ENCODE data around the gene TAF6L. TPM values are rescaled to one million over a fixed set of nuclear protein-coding genes. Genes with fewer than 3 reads are reported as not detected.

Gene TAF6L
- total and polyA plus RNA-seq, 2 of the 8 experiments (the other 6 are each of a cell fraction or from before 2014, with no cell fraction given), result 24.8 to 31.9 TPM

- H3K14ac ChIP-seq (ENCODE audit: insufficient read length), result no peak overlapping the region
- H3K56ac ChIP-seq (replicated peaks; ENCODE audit: insufficient read length, low read depth, low read length), result no peak overlapping the region
- no peak overlapping the region for H2BK15ac ChIP-seq (ENCODE audit: low read length)
- H3K9me3 ChIP-seq (ENCODE audit: insufficient read depth in 2 of 2, low read depth in 1 of 2, low read length in 1 of 2), result no peaks in the 10 kb centered on the region
- H3K79me1 ChIP-seq (ENCODE audit: low read depth, low read length), result peaks cover 16% of the 10 kb centered on the region
- CTCF ChIA-PET (ENCODE audit: partially characterized antibody), result interaction anchor here (0.6 to 5.4 kb wide), 10 partner anchors 10 to 80 kb away, joined by 3 to 48 read pairs (median 4); partner anchors contain the start of genes TAF6L, TEX54, TMEM179B and TTC9C
- H2AFZ ChIP-seq (ENCODE audit: low read length), result no peak overlapping the region
- no peak overlapping the region for H4K8ac ChIP-seq (ENCODE audit: extremely low read depth, insufficient read depth, low read length)
- H3K27ac ChIP-seq (ENCODE audit: low read depth, low read length), result no peak overlapping the region
- H3K23me2 ChIP-seq (ENCODE audit: low read depth, low read length), result no peaks in the 10 kb centered on the region; the same call in 1 of the 2 replicates
- no peak overlapping the region for H4K5ac ChIP-seq (ENCODE audit: insufficient read length, low read depth, low read length)
- FAIRE-seq (no peak), DNase-seq (ENCODE audit: low read depth in 1 of 2, low spot score in 2 of 2) (no peak)
- H3K4me3 ChIP-seq (ENCODE audit: extremely low read depth in 1 of 4, insufficient read depth in 2 of 4, low read depth in 3 of 4, low read length in 4 of 4), result no peak overlapping the region
- no peak overlapping the region for H3K23ac ChIP-seq (ENCODE audit: insufficient read length)
- no peak overlapping the region for H2BK12ac ChIP-seq (ENCODE audit: low read depth, low read length)
- peaks cover 10 to 57% of the 10 kb centered on the region in 2 experiments for H3K79me2 ChIP-seq (ENCODE audit: control insufficient read depth in 1 of 2, insufficient read depth in 2 of 2, low read length in 2 of 2)
- H2BK5ac ChIP-seq (ENCODE audit: low read depth, low read length), result no peak overlapping the region
- H3K9ac ChIP-seq (replicated peaks in 1 of 4; ENCODE audit: extremely low read depth in 1 of 4, low read depth in 3 of 4, low read length in 3 of 4), result no peak overlapping the region
- no peak overlapping the region for H2BK120ac ChIP-seq (replicated peaks; ENCODE audit: low read depth, low read length)
- peaks cover 3 to 7% (median 4%) of the 10 kb centered on the region in 4 experiments for H3K4me1 ChIP-seq (replicated peaks in 1 of 4; ENCODE audit: control insufficient read depth in 3 of 4, insufficient read depth in 4 of 4, low read length in 3 of 4)
- H4K20me1 ChIP-seq (replicated peaks in 1 of 2; ENCODE audit: control insufficient read depth in 1 of 2, insufficient read depth in 2 of 2, low read length in 2 of 2), result peaks cover 14 to 22% of the 10 kb centered on the region in 2 experiments
- H4K91ac ChIP-seq (replicated peaks; ENCODE audit: insufficient read length, low read length), result no peak overlapping the region
- no peak overlapping the region for H3K4ac ChIP-seq (replicated peaks; ENCODE audit: insufficient read length, low read depth, low read length)
- H2BK20ac ChIP-seq (ENCODE audit: low read length), result no peak overlapping the region
- peaks cover 14 to 34% (median 19%) of the 10 kb centered on the region in 4 experiments for H3K36me3 ChIP-seq (ENCODE audit: control insufficient read depth in 2 of 4, insufficient read depth in 4 of 4, low read length in 3 of 4)
- POLR2A ChIA-PET (ENCODE audit: partially characterized antibody), result interaction anchor here (0.9 to 16.9 kb wide), 14 partner anchors 7 to 161 kb away, joined by 3 to 192 read pairs (median 10); partner anchors contain the start of genes BSCL2, GNG3, HNRNPUL2 and SLC3A2
- 93% methylated on average over 14 of the region's 14 CpGs; no CpG with 5 or more reads in 1 of the 2 experiments for WGBS, 2 experiments (ENCODE audit: extremely low coverage in 1 of 2, insufficient coverage in 1 of 2, insufficient read length in 1 of 2, insufficient replicate concordance in 2 of 2, low coverage in 1 of 2, low lambda C conversion rate in 2 of 2, missing lambda C conversion rate in 1 of 2)
- no peaks in the 10 kb centered on the region for H3K27me3 ChIP-seq (replicated peaks in 1 of 4; ENCODE audit: control insufficient read depth in 3 of 4, extremely low read depth in 1 of 4, insufficient read depth in 3 of 4, low read length in 3 of 4)
- no peak overlapping the region for H2AK5ac ChIP-seq (ENCODE audit: low read depth, low read length)
- H3K18ac ChIP-seq (ENCODE audit: extremely low read depth, low read length), result no peak overlapping the region
- no peak overlapping the region; a peak in 1 of 4 replicates for H3K4me2 ChIP-seq (ENCODE audit: insufficient read depth in 1 of 2, low read depth in 2 of 2, low read length in 2 of 2)
- TF ChIP-seq NANOG (IDR thresholded peaks at IDR 0.05; ENCODE audit: insufficient read depth, low read depth, low read length, poor library complexity, severe bottlenecking), result no peak
- TF ChIP-seq EP300 (IDR thresholded peaks at IDR 0.05; ENCODE audit: borderline replicate concordance in 1 of 2, low read depth in 2 of 2, low read length in 2 of 2), result no peak
- no peak for TF ChIP-seq CTCF (IDR thresholded peaks at IDR 0.05; ENCODE audit: control extremely low read depth in 1 of 3, insufficient read depth in 1 of 3, low read depth in 1 of 3, low read length in 3 of 3)
- TF ChIP-seq E2F6 (IDR thresholded peaks at IDR 0.05), result no peak
- TF ChIP-seq TBP (IDR thresholded peaks at IDR 0.05; ENCODE audit: low read depth, low read length), result no peak
- TF ChIP-seq EZH2 (IDR thresholded peaks at IDR 0.05; ENCODE audit: low read depth, low read length, severe bottlenecking), result no peak
- TF ChIP-seq SP2 (IDR thresholded peaks at IDR 0.05; ENCODE audit: low read length), result no peak
- no peak for TF ChIP-seq CHD1 (IDR thresholded peaks at IDR 0.05; ENCODE audit: low read depth, low read length)
- TF ChIP-seq KDM1A (IDR thresholded peaks at IDR 0.05; ENCODE audit: borderline replicate concordance, low read length), result no peak
Observed at GRCh38 chr11:62752177-62752785, 18.9 kb upstream of the TAF6L start.

All from H1 (cell line).